Embryonic facial prominence (tissue), 1 donor: ENCODE measurements around the gene C2orf74.
"Not testable (repeated sequence)": the region's sequence is repeated elsewhere in the genome, so short reads cannot be mapped to it uniquely, and the experiment has no call there.

Experiments used
- DNase-seq: peaks from one replicate; pipeline ENCODE4 v3.0.0-alpha.2; 2016; ENCODE audit errors: extremely low spot score

The C2orf74 gene

GRCh38 chr2:61161888-61162287, at the start of gene C2orf74:
TSS of gene C2orf74 (plus strand) at chr2:61162188. CDS start at chr2:61162515, 327 bp downstream.
- no peak for DNase-seq

DNA sequence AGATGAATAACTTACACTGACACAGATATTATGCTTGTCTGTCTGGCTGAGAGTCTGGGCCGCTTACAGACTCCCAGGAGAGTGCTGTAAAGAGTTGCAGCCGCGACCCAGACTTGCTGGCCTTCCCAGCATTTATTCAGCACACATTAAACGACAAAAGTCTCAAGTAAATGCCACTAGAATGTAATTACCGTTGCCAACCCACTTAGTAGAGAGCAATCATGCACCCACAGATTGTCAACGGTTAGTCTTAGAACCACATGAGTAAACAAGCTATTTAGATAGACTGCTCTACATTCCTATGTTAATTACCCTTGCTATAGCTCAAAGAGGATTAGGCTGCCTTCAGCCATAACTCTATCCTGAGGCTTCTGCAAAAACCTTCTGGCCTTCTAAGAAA, 47.8 kb upstream of the C2orf74 start:
- DNase-seq = no peak

GRCh38 chr2:61116302-61116701, 45.7 kb upstream of the C2orf74 start:
- no peak for DNase-seq

GRCh38 chr2:61117534-61117933, 44.5 kb upstream of the C2orf74 start:
- no peak for DNase-seq

DNA sequence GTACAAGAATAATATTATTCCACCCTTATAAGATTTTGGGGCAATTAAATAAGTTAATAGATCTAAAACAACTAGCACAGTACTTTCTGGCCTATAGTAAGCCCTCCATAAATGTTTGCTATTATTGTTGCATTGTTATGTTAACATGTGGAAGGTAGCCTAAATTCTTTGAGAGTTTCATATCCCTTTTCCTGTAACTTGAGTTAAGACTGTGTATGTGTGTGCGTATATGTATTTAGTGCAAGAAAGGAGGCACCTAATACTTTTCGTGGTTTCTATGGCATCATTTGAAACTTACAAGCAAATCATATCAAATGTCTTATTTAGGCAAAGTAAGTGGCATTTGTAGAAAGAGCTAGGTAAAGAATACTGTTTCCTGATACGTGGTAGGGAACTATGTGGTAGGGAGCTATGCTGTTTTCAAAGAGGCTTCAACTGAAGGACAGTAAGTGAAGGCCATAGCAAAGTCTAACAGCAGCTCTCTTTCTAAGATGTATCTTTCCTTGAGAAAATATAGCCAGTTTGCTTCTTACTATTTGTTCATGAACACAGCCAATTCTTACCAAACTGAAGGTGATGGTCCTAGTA, 36.8 kb upstream of the C2orf74 start:
- no peak for DNase-seq

GRCh38 chr2:61125798-61126197, 36.2 kb upstream of the C2orf74 start:
- DNase-seq = no peak

GRCh38 chr2:61128122-61128521, 33.9 kb upstream of the C2orf74 start:
- not testable (repeated sequence) for DNase-seq

DNA sequence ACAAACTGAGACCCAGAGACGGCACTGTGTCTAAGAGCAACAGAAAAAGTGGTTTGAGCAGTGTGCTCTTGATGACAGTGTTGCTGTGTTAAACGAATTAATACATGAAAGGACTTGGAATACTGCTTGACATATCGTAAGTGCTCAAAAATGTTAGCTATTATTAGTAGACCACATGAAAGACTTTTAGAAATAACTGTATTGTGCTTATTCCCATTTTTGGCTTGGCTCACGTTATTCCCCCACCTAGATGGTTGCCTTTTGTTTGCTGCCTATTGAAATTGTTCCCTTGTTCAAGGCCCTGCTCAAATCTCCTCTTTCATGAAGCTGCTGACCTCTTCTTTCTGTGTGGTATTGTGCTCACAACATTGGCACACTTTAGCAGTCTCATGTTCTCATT, 27.8 kb upstream of the C2orf74 start:
- no peak for DNase-seq

- no peak for DNase-seq
These were observed 26.5 kb upstream of the C2orf74 start for GRCh38 chr2:61135510-61135909.

GRCh38 chr2:61138859-61139258, 23.1 kb upstream of the C2orf74 start:
- no peak for DNase-seq

GRCh38 chr2:61141151-61141550, 20.8 kb upstream of the C2orf74 start:
- no peak for DNase-seq

GRCh38 chr2:61144697-61145268, 17.2 kb upstream of the C2orf74 start:
- DNase-seq = peak; percentile 94

- no peak for DNase-seq
These were observed 16.0 kb upstream of the C2orf74 start for GRCh38 chr2:61145990-61146389.

DNA sequence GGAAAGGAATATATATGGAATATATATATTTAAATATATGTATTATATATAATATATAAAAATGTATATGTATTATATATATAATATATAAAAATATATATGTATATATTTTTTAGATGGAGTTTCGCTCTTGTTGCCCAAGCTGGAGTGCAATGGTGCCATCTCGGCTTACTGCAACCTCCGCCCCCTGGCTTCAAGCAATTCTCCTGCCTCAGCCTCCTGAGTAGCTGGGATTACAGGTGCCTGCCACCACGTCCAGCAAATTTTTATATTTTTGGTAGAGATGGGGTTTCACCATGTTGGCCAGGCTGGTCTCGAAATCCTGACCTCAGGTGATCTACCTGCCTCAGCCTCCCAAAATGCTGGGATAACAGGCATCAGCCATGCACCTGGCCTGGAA, 13.9 kb upstream of the C2orf74 start:
- DNase-seq = not testable (repeated sequence)

GRCh38 chr2:61149074-61149473, 12.9 kb upstream of the C2orf74 start:
- no peak for DNase-seq

GRCh38 chr2:61151436-61151835, 10.6 kb upstream of the C2orf74 start:
- no peak for DNase-seq

- no peak for DNase-seq
These were observed 4.5 kb upstream of the C2orf74 start for GRCh38 chr2:61157371-61158003.

GRCh38 chr2:61158356-61158955, 3.5 kb upstream of the C2orf74 start:
- DNase-seq = no peak

GRCh38 chr2:61162721-61163120, 733 bp downstream of the C2orf74 start:
- no peak for DNase-seq

- not testable (repeated sequence) for DNase-seq
These were observed 3.1 kb downstream of the C2orf74 start for GRCh38 chr2:61165082-61165481.

- no peak for DNase-seq
These were observed 4.0 kb downstream of the C2orf74 start for GRCh38 chr2:61165946-61166345.

DNA sequence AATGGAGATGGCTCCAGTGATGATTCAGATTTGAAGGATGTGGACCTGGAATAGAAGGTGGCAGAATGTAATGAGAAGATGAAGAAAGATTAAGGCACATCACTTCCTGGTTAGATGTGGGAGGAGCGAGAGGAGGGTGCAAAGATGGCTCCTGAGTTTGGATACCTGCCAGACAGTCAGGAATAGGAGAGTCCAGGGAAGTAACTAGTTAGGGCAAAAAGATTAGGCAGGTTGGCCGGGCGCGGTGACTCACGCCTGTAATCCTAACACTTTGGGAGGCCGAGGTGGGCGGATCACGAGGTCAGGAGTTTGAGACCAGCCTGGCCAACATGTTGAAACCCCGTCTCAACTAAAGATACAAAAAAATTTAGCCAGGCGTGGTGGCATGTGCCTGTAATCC, 5.6 kb downstream of the C2orf74 start:
- DNase-seq = no peak

DNA sequence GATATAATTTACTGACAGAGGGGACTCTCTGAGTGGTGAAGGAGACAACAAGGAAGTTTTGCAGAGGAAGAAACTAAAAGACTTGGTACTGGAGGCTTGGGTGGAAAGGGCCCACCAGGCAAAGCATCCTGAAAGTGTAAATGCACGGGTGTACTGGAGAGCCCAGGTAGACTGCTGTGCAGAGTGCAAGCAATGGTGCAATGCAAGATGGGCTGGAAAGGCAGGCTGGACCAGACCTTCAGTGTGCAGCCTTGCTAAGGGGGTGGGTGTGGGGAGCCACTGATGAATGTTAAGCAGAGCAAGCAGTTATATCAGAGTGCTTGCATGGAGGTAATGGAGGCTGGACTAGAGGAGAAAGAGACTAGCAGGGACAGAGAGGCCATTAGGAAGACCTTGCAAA, 10.7 kb downstream of the C2orf74 start:
- DNase-seq = no peak
